Activated CD8-positive, alpha-beta memory T cell treated with anti-CD3 and anti-CD28 coated beads for 1 hour (primary cell): ENCODE data around the gene DUSP19.
A peak's percentile ranks its signal among the peaks of the same experiment; 100 is the strongest.
"Not testable (repeated sequence)": the region's sequence is repeated elsewhere in the genome, so short reads cannot be mapped to it uniquely, and the experiment has no call there.

ENCODE experiments used
- DNase-seq, 2 donors: peaks; one replicate each; pipeline ENCODE4 v3.0.0-alpha.2; 2020; ENCODE audit warnings: low read depth in 1 of 2; ENCODE audit errors: extremely low read depth in 1 of 2

Gene DUSP19, protein sequence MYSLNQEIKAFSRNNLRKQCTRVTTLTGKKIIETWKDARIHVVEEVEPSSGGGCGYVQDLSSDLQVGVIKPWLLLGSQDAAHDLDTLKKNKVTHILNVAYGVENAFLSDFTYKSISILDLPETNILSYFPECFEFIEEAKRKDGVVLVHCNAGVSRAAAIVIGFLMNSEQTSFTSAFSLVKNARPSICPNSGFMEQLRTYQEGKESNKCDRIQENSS

GRCh38 chr2:183078464-183079138 lies at the start of gene DUSP19:
Gene DUSP19, plus strand, starts transcription at chr2:183078747. Its CDS starts 187 bp downstream, at chr2:183078934.
- peak; percentile 43 to 51 for DNase-seq

- DNase-seq, result no peak
Observed at GRCh38 chr2:183029219-183029618, 49.3 kb upstream of the DUSP19 start.

DNA sequence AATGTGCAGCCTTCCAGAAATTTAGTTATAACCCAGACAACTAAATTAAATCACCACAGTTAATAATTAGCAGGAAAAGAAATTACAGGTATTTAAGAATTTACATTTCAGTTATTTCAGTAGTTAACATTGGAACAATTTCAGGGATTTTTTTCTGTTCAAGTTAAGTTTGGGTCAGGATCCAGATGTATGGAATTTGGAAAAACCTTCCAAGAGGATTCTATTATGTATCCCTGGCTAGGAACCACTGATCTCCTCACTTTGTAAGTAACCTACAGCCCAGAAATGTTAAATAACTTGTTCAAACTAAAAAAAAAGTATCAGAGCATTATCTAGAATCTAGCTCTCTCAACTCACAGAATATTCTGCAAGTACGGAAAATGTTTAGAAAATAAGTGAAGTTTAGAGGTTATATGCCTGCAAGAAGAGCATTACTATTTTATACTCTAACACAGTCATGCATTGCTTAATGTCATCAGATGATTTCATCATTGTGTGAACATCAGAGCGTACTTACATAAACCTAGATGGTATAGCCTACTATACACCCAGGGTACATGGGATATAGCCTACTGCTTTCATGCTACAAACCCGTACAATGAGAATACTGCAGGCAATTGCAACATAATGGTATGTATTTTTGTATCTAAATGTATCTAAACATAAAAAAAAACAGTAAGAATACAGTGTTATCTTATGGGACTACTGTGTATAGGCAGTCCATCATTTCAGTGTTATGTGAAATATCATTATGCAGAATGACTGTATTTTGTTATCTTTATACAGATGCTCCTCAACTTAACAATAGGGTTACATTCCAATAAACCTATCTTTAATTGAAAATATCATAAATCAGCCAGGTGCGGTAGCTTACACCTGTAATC lies 46.4 kb upstream of the DUSP19 start:
- DNase-seq, result no peak

- no peak for DNase-seq
Observed at GRCh38 chr2:183033951-183034350, 44.6 kb upstream of the DUSP19 start.

GRCh38 chr2:183034806-183035205 lies 43.7 kb upstream of the DUSP19 start:
- no peak for DNase-seq

DNA sequence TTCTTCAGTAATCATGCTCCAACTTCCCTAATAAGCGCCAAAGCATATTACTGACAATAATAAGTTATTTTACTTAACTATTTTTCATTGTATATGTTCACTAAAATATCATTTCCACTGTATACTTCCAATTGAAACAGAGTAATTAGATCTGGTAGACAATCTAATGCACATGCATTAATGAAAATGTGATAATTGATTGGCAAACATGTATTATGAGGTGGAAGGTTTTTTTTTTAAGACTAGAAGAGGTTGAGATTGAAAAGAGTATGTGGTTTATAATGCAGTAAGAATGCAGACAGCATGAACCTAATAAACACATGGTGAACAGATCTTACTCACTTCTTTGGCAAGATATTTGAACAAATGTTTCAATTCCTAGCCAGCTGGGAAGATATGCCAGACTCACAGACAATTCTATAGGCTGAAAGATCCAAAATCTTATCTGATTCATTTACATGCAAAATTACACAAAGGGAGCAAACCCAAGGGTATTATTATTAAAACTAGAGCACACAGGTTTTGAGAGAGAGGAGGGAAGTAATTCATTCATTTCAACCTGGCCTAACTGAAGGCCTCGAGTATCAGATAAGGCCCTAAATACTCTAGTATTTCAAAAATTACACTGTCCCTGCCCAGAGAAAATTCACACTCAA lies 43.1 kb upstream of the DUSP19 start:
- no peak for DNase-seq

DNA sequence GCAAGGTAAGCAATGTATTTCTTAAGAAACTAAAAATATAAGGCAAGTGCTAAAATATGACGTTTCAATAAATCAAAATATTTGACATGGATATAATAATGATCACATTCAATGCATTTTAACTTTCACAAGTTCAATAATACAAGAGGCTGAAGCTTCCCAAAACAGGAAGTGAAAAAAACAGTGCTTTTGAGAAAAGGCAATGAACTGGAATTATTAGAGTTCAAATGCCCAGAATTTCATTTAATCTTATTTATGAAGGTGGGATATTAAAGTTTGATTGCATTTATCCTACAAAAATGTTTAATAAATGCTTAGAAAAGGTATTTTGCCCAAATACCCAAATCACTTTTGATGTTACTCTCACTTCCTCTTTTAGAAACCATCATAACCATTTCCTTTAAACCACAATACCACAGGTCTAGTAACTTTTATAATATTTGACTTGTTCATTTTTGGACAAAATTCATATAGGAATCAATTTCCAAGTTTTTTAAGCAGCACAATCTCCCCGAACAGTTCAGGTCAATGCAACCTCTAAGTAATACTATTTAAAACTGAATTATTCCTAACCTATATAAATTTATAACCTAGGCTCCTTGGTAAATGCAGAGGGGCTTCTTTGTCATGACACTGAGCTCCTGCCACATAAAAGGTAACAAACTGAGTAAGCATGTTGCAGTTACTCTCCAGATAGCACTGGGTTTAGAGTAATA lies 42.4 kb upstream of the DUSP19 start:
- DNase-seq, result no peak

GRCh38 chr2:183037074-183037552 lies 41.4 kb upstream of the DUSP19 start:
- no peak for DNase-seq

DNA sequence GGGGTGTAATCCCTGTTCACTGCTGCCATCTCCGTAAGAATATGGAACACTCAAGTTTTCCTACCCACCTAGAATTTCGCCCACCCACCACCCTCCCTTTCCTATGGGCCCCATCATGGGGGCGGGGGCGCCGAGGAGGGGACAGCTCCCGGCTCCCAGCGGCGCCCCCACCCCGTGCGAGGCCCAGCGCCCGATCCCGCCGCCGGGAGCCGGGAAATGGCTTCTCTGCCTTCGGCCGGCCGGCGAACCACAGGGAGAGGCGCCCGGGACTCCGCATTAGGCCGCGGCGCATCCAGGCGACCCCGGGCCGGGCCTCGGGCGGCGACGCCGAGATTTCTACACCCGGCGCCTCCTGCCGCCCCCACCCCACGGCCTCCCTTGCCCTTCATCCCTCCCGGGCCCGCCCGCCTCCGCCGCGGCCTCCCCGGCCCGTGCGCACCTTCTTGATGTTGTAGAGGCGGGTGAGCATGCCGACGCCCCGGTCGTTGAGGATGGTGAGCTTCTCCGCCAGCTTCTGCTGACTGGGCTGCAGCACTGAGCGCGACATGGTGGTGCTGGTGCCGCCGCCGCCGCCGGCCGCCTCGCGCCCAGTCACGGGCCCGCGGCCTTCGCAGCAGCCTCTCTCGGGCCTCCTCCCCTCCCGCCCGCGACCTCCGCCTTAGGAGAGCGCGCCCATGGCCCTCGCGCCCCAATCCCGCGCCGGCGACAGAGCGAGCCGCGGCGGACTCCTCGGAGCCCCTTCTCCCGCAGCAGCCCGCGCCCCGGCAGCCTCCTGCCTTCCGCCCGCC lies 40.8 kb upstream of the DUSP19 start:
- peak; percentile 1 to 24 for DNase-seq

DNA sequence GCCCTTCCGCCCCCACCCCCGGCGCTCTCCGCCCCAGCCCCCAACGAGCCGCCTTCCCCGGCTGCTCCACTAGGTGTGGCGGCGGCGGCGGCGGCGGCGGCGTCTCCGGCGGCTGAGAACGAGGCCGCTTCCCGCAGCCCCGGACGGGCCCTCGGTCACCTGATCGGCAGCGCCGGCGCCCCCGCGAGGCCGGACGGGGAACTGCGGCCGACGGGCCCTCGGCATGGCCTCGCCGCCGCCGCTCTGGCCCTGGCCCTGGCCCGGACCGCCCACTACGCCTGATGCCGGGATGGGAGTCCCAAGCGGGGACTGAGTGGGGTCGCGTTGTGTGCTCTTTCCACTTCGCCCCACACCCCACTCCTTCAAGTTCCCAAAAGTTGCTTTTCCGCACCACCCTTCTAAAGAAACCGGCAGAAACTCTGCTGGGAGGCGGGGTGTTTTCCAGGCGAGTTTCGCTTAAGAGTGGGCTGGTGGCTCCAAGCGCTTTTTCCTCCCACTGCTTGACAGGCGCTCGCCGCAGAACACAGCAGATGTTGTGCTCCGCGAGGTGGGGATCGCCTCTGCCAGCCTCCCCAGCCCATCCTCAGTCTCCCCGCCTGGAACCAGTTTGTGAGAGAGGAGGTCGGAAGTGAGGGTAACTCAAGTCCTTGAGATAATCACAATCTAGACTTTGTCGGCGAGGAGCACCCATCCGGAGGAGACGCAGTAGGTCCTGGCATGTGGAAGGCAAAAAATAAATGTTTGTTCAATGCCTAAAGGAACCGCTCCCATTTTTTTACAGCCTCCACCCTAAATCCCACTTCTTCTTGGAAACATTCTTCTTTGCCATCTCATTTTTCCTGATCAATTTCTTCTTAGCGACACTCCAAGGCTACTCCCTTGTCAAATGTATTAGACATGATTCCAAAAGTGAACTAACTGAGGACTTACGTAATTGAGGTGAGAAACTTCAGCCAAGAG lies 39.9 kb upstream of the DUSP19 start, which contains the start of gene NCKAP1:
TSS of gene NCKAP1 (minus strand) at position 117 of the 960 bp plus-strand sequence. CDS start 358 bp downstream, outside the sequence.
- peak; percentile 19 to 80 for DNase-seq

- DNase-seq, result no peak
Observed at GRCh38 chr2:183040604-183041003, 37.9 kb upstream of the DUSP19 start.

- not testable (repeated sequence) for DNase-seq
Observed at GRCh38 chr2:183043580-183043979, 35.0 kb upstream of the DUSP19 start.

- DNase-seq, result not testable (repeated sequence)
Observed at GRCh38 chr2:183047486-183048125, 30.9 kb upstream of the DUSP19 start.

- DNase-seq, result no peak
Observed at GRCh38 chr2:183049420-183049819, 29.1 kb upstream of the DUSP19 start.

DNA sequence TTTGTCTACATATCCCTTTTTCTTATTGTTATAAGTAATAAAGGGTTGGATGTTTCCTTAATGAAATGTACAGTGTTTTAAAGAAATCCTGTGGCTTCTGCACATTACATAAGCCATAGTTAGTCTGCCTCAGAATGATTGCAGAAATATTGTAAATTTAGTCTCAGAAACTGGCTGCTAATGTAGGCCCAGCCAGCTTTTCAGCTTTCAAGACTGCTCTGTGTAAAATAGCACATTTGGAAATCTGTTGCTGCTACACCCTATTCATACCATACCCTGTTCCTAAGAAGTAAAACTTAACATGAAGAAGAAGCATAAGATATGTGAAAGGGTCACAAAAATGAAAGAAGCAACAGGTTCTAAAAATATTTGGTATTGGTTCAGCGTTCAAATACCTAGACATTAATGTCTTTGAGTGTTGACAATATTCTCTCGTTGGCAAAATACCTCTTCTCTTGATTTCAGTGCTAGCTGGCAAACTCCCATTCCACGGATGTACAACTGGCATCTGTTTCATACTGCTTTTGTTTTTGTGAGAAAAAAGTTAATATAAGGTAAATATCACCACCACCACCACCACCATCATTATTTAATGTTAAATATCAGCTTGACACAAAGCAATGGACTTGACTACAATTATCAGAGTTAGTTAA lies 21.1 kb upstream of the DUSP19 start:
- DNase-seq, result no peak

DNA sequence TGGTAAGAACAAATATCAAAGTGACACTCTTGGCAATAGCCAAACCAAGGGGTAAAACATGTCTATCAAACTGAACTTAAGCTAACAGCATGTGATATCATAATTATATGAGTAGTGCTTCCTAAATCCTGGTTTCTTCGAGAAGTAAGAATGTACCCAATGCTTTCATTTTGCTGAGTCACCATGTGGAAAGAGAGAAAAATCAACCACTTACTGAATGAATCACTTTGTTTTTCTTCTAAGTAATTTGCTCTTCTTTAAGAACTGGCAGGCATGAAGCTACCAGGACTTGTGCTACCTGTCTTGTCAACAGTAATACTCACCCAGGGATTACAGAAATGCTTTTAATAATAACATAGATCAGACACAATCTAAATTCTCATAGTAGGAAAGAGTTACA lies 19.0 kb upstream of the DUSP19 start:
- DNase-seq, result no peak

DNA sequence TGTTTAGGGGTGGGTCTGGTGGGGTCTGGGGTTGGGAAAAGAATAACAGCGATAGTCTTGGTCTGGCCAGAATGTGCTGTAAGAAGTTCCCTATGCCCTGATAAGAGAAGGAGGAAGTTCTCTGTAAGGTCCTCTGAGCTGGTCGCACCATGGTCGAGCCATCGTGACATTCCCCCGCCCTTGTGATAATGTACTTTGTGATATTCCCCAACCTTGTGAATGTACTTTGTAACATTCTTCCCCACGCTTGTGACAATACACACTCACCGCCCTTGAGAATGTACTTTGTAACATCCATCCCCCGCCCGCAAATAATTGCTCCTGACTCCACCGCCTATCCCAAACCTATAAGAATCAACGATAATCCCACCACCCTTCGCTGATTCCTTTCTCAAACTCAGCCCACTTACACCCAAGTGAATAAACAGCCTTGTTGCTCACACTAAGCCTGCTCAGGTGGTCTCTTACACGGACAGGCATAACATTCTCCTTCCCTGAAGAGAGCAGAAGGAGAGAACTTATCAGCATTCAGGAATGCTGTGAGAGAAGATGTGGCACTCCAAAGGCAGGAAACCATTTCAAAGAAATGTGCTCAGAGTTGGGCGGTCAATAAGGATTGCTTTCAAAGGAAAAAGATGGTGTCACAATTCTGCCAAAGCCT lies 17.8 kb upstream of the DUSP19 start:
- DNase-seq, result no peak
